HG02759 (cell line): ENCODE results near the gene HOXA10.

Experiments
- ATAC-seq: cut with Tn5 transposase; IDR thresholded peaks from one replicate; pipeline ENCODE4 v1.9.1; 2021; ENCODE audit warnings: mild to moderate bottlenecking, moderate library complexity; ENCODE audit not compliant: unreplicated experiment

Gene HOXA10

GRCh38 chr7:27146491-27147198 is 27.5 kb downstream of the HOXA10 start:
- ATAC-seq: no peak

GRCh38 chr7:27145914-27146412 is 28.2 kb downstream of the HOXA10 start:
- ATAC-seq: no peak

GRCh38 chr7:27145165-27145913 is 28.8 kb downstream of the HOXA10 start:
- ATAC-seq: no peak

- no peak for ATAC-seq
These were observed 29.3 kb downstream of the HOXA10 start for GRCh38 chr7:27144781-27145164.

GRCh38 chr7:27143950-27144780 is 30.0 kb downstream of the HOXA10 start:
- ATAC-seq: no peak

GRCh38 chr7:27143023-27143949 is 30.8 kb downstream of the HOXA10 start, which contains the start of gene HOXA5:
TSS of gene HOXA5 (minus strand) at chr7:27143681. CDS start at chr7:27143607, 74 bp downstream.
- no peak for ATAC-seq

GRCh38 chr7:27142580-27143022 is 31.5 kb downstream of the HOXA10 start:
- ATAC-seq: no peak

GRCh38 chr7:27141923-27142579 is 32.1 kb downstream of the HOXA10 start:
- no peak for ATAC-seq

GRCh38 chr7:27141137-27141922 is 32.8 kb downstream of the HOXA10 start:
- ATAC-seq: no peak

- no peak for ATAC-seq
These were observed 33.8 kb downstream of the HOXA10 start for GRCh38 chr7:27140126-27140857.

GRCh38 chr7:27139334-27140125 is 34.6 kb downstream of the HOXA10 start:
- ATAC-seq: no peak

GRCh38 chr7:27138985-27139333 is 35.2 kb downstream of the HOXA10 start:
- ATAC-seq: no peak

GRCh38 chr7:27138472-27138871 is 35.6 kb downstream of the HOXA10 start:
- no peak for ATAC-seq

- ATAC-seq: no peak
These were observed 36.3 kb downstream of the HOXA10 start for GRCh38 chr7:27137640-27138315.

GRCh38 chr7:27134392-27134791 is 39.7 kb downstream of the HOXA10 start:
- no peak for ATAC-seq

- ATAC-seq: no peak
These were observed 40.5 kb downstream of the HOXA10 start for GRCh38 chr7:27133409-27134231.
